K562 (cell line): ENCODE measurements around the gene PLCE1. TPM values are rescaled to one million over a fixed set of nuclear protein-coding genes. Genes with fewer than 3 reads are reported as not detected.
A peak's percentile ranks its signal among the peaks of the same experiment; 100 is the strongest.

Experiments used
- ATAC-seq: fragments of 200-7000 bp; cut with Tn5 transposase; 3 replicates; pipeline ENCODE4 v1.9.1; 2020; ENCODE audit warnings: moderate library complexity
- BruUV-seq: library from RNA; stranded (reverse); fragments of 400-500 nt; replicated peaks from 2 replicates; lab custom pipeline; 2021; lab: Mats Ljungman, UMichigan
- CTCF ChIA-PET: fragments of 300-600 bp; formaldehyde crosslinking; extraction: SDS; loops from one replicate; lab custom pipeline; 2021; ENCODE audit warnings: low intra/inter-chr PET ratio; lab: Yijun Ruan, JAX
- POLR2A ChIA-PET: fragments of 300-600, 350-650 bp; sonication (Branson Sonifier 250); formaldehyde crosslinking; extraction: SDS; loops from one replicate; lab custom pipeline; 2021; ENCODE audit warnings: antibody characterized with exemption, inconsistent platforms; lab: Yijun Ruan, JAX
- DNase-seq, 4 experiments: peaks; one replicate each; pipeline versions ENCODE4 v3.0.0 to v3.0.0-alpha.2; 2011 to 2018; ENCODE audit warnings: low spot score in 3 of 4, mixed read lengths in 3 of 4; ENCODE audit errors: extremely low read depth in 1 of 4
- FAIRE-seq: peaks from 2 replicates; lab custom pipeline; 2011; peaks lifted over from hg19 to GRCh38; lab: Jason Lieb, UNC
- H2AFZ ChIP-seq: 2 replicates; pipeline ENCODE4 v1.6.0; 2011; ENCODE audit warnings: low read depth, low read length, control low read depth, inconsistent platforms
- H3K27ac ChIP-seq: fragments of 200-600 bp; 3 replicates; pipeline ENCODE4 v1.8.0; 2011; ENCODE audit warnings: low read depth, mild to moderate bottlenecking, control low read depth, inconsistent platforms, low read length, moderate library complexity, mixed read lengths; ENCODE audit errors: extremely low read depth
- H3K27me3 ChIP-seq, 2 experiments: fragments of 300-600 bp in 1 of 2; 2 replicates in 1 of 2; 3 replicates in 1 of 2; pipeline versions ENCODE4 v1.6.0 to v1.8.0; 2011; ENCODE audit warnings: inconsistent platforms in 2 of 2, low read length in 2 of 2, mild to moderate bottlenecking in 1 of 2, mixed read lengths in 1 of 2, moderate library complexity in 1 of 2; ENCODE audit not compliant: control insufficient read depth in 2 of 2, insufficient read depth in 2 of 2
- H3K36me3 ChIP-seq: fragments of 300-600 bp; 3 replicates; pipeline ENCODE4 v1.8.0; 2011; ENCODE audit warnings: mild to moderate bottlenecking, low read length, inconsistent platforms; ENCODE audit not compliant: control insufficient read depth, insufficient read depth
- H3K4me1 ChIP-seq, 2 experiments: fragments of 200-600 bp in 1 of 2; replicated peaks in 1 of 2; 2 replicates in 1 of 2; 3 replicates in 1 of 2; pipeline versions ENCODE4 v1.5.1 to v1.8.0; 2011; ENCODE audit warnings: inconsistent platforms in 2 of 2, low read length in 2 of 2, mild to moderate bottlenecking in 1 of 2, mixed read lengths in 1 of 2, moderate library complexity in 1 of 2; ENCODE audit not compliant: control insufficient read depth in 2 of 2, insufficient read depth in 2 of 2
- H3K4me2 ChIP-seq: 2 replicates; pipeline ENCODE4 v1.6.1; 2011; ENCODE audit warnings: low read length, control low read depth, inconsistent platforms, mixed read lengths; ENCODE audit not compliant: insufficient read depth
- H3K4me3 ChIP-seq: fragments of 200-600 bp; sonication (generic), shearing (Covaris generic); 2 replicates; pipeline ENCODE4 v1.5.1; 2016; ENCODE audit warnings: control low read depth, inconsistent platforms
- H3K79me2 ChIP-seq: fragments of 200-600 bp; 3 replicates; pipeline ENCODE4 v1.8.0; 2011; ENCODE audit warnings: low read length, inconsistent platforms; ENCODE audit not compliant: control insufficient read depth, insufficient read depth
- H3K9ac ChIP-seq, 2 experiments: 2 replicates each; pipeline versions ENCODE4 v1.6.0 to v1.6.1; 2011; ENCODE audit warnings: low read depth in 2 of 2, low read length in 2 of 2, control low read depth in 1 of 2, inconsistent platforms in 1 of 2, mild to moderate bottlenecking in 1 of 2, mixed read lengths in 1 of 2; ENCODE audit not compliant: insufficient read depth in 1 of 2
- H3K9me1 ChIP-seq: one replicate; pipeline ENCODE4 v1.6.0; 2011; ENCODE audit warnings: inconsistent platforms, mild to moderate bottlenecking, low read length, moderate library complexity; ENCODE audit not compliant: control insufficient read depth, insufficient read depth
- H3K9me3 ChIP-seq: replicated peaks from 2 replicates; pipeline ENCODE4 v1.5.1; 2011; ENCODE audit warnings: low read depth, low read length, inconsistent platforms; ENCODE audit not compliant: control insufficient read depth, insufficient read depth
- H4K20me1 ChIP-seq: replicated peaks from 2 replicates; pipeline ENCODE4 v1.6.1; 2011; ENCODE audit warnings: low read length, inconsistent platforms, mixed read lengths; ENCODE audit not compliant: control insufficient read depth, insufficient read depth
- ATF7 ChIP-seq: fragments of 450-650 bp; IDR thresholded peaks from 2 replicates; pipeline ENCODE4 v1.7.1; 2014; ENCODE audit warnings: mild to moderate bottlenecking, moderate library complexity
- L3MBTL2 ChIP-seq: fragments of 450-650 bp; IDR thresholded peaks from 2 replicates; pipeline ENCODE4 v1.6.1; 2016; ENCODE audit warnings: mild to moderate bottlenecking, moderate library complexity
- WGBS: fragments of 100-300 bp; shearing (Covaris generic); methylation state at CpG from one replicate; pipeline ENCODE4 v1.1.6; 2016; ENCODE audit warnings: low coverage, mixed read lengths; ENCODE audit not compliant: insufficient coverage; ENCODE audit errors: missing lambda C conversion rate; 5-methylcytosine and 5-hydroxymethylcytosine counted together
- in situ Hi-C: fragments of 300-500 bp; cut with MboI; formaldehyde crosslinking; loops from 4 replicates; pipeline ENCODE4 v1.15.0; 2018; ENCODE audit warnings: inconsistent platforms, mixed read lengths
- intact Hi-C: fragments of 100-400 bp; cut with micrococcal nuclease; formaldehyde crosslinking; loops from 2 replicates; pipeline ENCODE4 v1.14.2; 2022
- polyA plus RNA-seq, 8 experiments: library from polyadenylated mRNA; depleted of rRNA in 4 of 8; stranded (reverse) in 5 of 8; unstranded in 3 of 8; fragments of >200 nt; fragmentation: Nextera tagmentation in 2 of 8; fragmentation: Illumina TruSeq in 1 of 8; extraction: Ambion mirVana in 2 of 8; extraction: Trizol in 1 of 8; gene quantifications; 2 replicates each; pipeline versions ENCODE4 v1.2.1 to v1.2.3, GENCODE V29; 2011 to 2014; ENCODE audit warnings: inconsistent platforms in 1 of 8, missing spikeins in 1 of 8
- total RNA-seq, 7 experiments: library from RNA; depleted of rRNA in 6 of 7; stranded (reverse); fragments of >200 nt in 6 of 7; fragmentation: Illumina TruSeq in 2 of 7; extraction: Trizol in 2 of 7; gene quantifications; 2 replicates each; pipeline versions ENCODE4 v1.2.1 to v1.2.3, GENCODE V29; 2011 to 2021; ENCODE audit warnings: low replicate concordance in 1 of 7
- TF ChIP-seq, protein P1 (sequence below), 2 experiments: fragments of 450-650 bp in 1 of 2; sonication (generic) in 1 of 2; formaldehyde crosslinking in 1 of 2; IDR thresholded peaks in 1 of 2; conservative IDR thresholded peaks in 1 of 2; 2 replicates each; pipeline versions ENCODE4 v1.6.1 to v1.8.1; 2016 to 2023; ENCODE audit warnings: mild to moderate bottlenecking in 2 of 2, moderate library complexity in 2 of 2, inconsistent platforms in 1 of 2, missing genetic modification reagents in 1 of 2

The PLCE1 gene
- total and polyA plus RNA-seq, 9 of the 15 experiments (the other 6 are each of a cell fraction or from before 2014, with no cell fraction given) = under 0.01 to 0.52 (median 0.13) TPM; not detected in 5

DNA sequence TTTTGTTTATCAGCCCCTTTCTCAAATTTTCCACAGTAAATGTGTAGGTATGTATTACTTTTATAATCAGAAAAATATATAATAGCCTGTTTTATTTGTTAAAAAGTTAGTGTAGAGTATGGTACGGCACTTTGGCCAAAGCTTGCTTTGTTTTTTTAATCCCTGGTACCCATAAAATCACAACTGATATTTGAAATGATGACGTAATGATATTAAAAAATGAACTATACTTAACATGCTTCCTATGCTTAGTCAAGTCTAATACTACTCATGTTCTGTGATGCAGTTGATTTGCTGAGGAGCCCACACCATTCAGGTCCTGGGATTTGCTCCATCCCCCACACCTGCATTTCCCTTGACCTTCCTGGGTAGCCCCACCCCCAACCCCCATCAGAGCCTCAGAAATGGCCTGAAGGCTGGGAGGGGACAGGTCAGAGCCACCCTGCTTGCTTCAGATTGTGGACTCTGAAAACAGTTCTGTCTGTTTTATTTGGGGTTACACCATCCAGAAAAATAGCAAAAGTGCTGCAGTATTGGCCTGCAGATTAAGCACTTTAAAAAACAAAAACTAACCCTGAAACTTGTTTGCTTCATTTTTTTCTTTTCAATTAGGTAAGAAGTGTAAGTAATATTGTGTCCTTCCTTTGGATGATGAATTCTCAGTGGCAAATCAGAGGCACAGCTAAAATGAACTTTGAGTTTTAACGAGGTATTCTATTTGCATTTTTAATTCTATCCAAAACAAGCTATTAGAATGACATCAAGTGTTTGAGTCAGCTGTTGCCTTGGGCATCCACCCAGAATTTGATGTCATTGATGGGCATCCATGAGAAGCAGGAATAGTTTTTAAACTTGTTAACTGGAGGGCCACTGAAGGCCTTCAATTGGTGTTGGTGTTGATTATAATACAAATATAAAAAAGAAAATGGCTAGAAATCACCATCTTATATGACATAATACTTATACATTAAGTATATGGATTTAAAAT lies 23.3 kb downstream of the PLCE1 start:
- 0% methylated on average over 3 of the region's 3 CpGs for WGBS
- H3K4me3 ChIP-seq = no peak overlapping the region
- H4K20me1 ChIP-seq = no peaks in the 10 kb centered on the region
- in situ Hi-C loops (no loop called here), intact Hi-C loops (no loop called here)
- H3K4me1 ChIP-seq = no peaks in the 10 kb centered on the region
- no peak for ATAC-seq
- POLR2A ChIA-PET = no interaction called here
- H3K9me1 ChIP-seq = no peaks in the 10 kb centered on the region
- TF ChIP-seq ATF7 (peak; percentile 31; the same call in 1 of the 2 replicates), L3MBTL2 (no peak)
- TF ChIP-seq, protein P1, sequence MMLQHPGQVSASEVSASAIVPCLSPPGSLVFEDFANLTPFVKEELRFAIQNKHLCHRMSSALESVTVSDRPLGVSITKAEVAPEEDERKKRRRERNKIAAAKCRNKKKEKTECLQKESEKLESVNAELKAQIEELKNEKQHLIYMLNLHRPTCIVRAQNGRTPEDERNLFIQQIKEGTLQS (IDR thresholded peaks at IDR 0.05) = peak; percentile 49; the same call in 1 of the 2 replicates
- TF ChIP-seq, protein P1 (CRISPR knock-in tag; conservative IDR thresholded peaks at IDR 0.05) = no peak
- no peaks in the 10 kb centered on the region for H3K9me3 ChIP-seq
- no peak overlapping the region for H3K9ac ChIP-seq
- H3K36me3 ChIP-seq = no peaks in the 10 kb centered on the region
- no TSS peak for BruUV-seq
- H3K27ac ChIP-seq = no peak overlapping the region
- no peaks in the 10 kb centered on the region for H3K27me3 ChIP-seq
- H3K79me2 ChIP-seq = no peaks in the 10 kb centered on the region
- H2AFZ ChIP-seq = no peak overlapping the region
- no peak for FAIRE-seq
- no peak overlapping the region for H3K4me2 ChIP-seq
- no peak for DNase-seq
- CTCF ChIA-PET = no interaction called here
